SK-N-SH (cell line): Measurements from ENCODE around the gene VWA5B1.

ENCODE experiments used
- CHD2 ChIP-seq: fragments of 150-350 bp; IDR thresholded peaks from 2 replicates; pipeline ENCODE4 v1.6.1; 2018; ENCODE audit warnings: low read length; ENCODE audit not compliant: partially characterized antibody
- CTCF ChIP-seq: fragments of 200-600 bp; sonication (generic); IDR thresholded peaks from 2 replicates; pipeline ENCODE4 v1.6.1; 2017; ENCODE audit warnings: antibody characterized with exemption, mild to moderate bottlenecking, moderate library complexity
- EP300 ChIP-seq, 2 experiments: IDR thresholded peaks; 2 replicates each; pipeline versions ENCODE4 v1.4.0 to v1.6.1; 2012; ENCODE audit warnings: borderline replicate concordance in 1 of 2, low read depth in 1 of 2, low read length in 1 of 2
- MAX ChIP-seq: IDR thresholded peaks from 2 replicates; pipeline ENCODE4 v1.4.0; 2012; ENCODE audit warnings: low read depth
- MXI1 ChIP-seq: IDR thresholded peaks from 2 replicates; pipeline ENCODE4 v1.6.1; 2012; ENCODE audit warnings: mild to moderate bottlenecking, low read depth, low read length, improper control_type of control experiment
- POLR2AphosphoS5 ChIP-seq: IDR thresholded peaks from 2 replicates; pipeline ENCODE4 v1.6.1; 2012; ENCODE audit warnings: low read depth, low read length

GRCh38 chr1:20348326-20348915 lies 57.7 kb downstream of the VWA5B1 start:
- no peak for TF ChIP-seq CTCF
- no peak for TF ChIP-seq EP300 (IDR thresholded peaks at IDR 0.05; ENCODE audit: borderline replicate concordance in 1 of 2, low read depth in 1 of 2, low read length in 1 of 2)
- no peak for TF ChIP-seq CHD2
- no peak for TF ChIP-seq MXI1
- TF ChIP-seq POLR2AphosphoS5, result no peak
- no peak for TF ChIP-seq MAX
